ENCODE data around the gene GTF3C1. TPM values are rescaled to one million over a fixed set of nuclear protein-coding genes. Genes with fewer than 3 reads are reported as not detected.
"Not testable (repeated sequence)": the region's sequence is repeated elsewhere in the genome, so short reads cannot be mapped to it uniquely, and the experiment has no call there.

GTF3C1 gene
- total RNA-seq, 4 donors from 2014 or later, result 38.5 to 57.2 (median 41.0) TPM

GRCh38 chr16:27437946-27438345 is 111.8 kb downstream of the GTF3C1 start:
- no peak for ATAC-seq (ENCODE audit: low FRiP score)
- no peak for TF ChIP-seq CTCF (IDR thresholded peaks at IDR 0.05)
- DNase-seq (ENCODE audit: low spot score), result no peak

- DNase-seq (ENCODE audit: low spot score) (no peak), ATAC-seq (ENCODE audit: low FRiP score) (no peak)
- TF ChIP-seq CTCF (IDR thresholded peaks at IDR 0.05), result no peak
Measured at GRCh38 chr16:27436921-27437650, 112.6 kb downstream of the GTF3C1 start.

- ATAC-seq (ENCODE audit: low FRiP score) (no peak), DNase-seq (ENCODE audit: low spot score) (no peak)
- no peak for TF ChIP-seq CTCF (IDR thresholded peaks at IDR 0.05)
Measured at GRCh38 chr16:27436065-27436464, 113.6 kb downstream of the GTF3C1 start.

- ATAC-seq (ENCODE audit: low FRiP score), result not testable (repeated sequence)
Measured at GRCh38 chr16:27435146-27435545, 114.6 kb downstream of the GTF3C1 start.

GRCh38 chr16:27434141-27435051 is 115.3 kb downstream of the GTF3C1 start:
- no peak for TF ChIP-seq CTCF (IDR thresholded peaks at IDR 0.05)
- no peak for DNase-seq (ENCODE audit: low spot score)
- no peak for ATAC-seq (ENCODE audit: low FRiP score)

More at GRCh38 chr16:27435146-27435545, 114.6 kb downstream of the GTF3C1 start:
- DNase-seq (ENCODE audit: low spot score), result not testable (repeated sequence)

- DNase-seq (ENCODE audit: low spot score), result no peak
- TF ChIP-seq CTCF (IDR thresholded peaks at IDR 0.05), result no peak
- ATAC-seq (ENCODE audit: low FRiP score), result no peak
Measured at GRCh38 chr16:27433636-27434035, 116.1 kb downstream of the GTF3C1 start.

- ATAC-seq (ENCODE audit: low FRiP score); DNase-seq (ENCODE audit: low spot score): not testable (repeated sequence)
Measured at GRCh38 chr16:27433191-27433590, 116.5 kb downstream of the GTF3C1 start.

- TF ChIP-seq CTCF (IDR thresholded peaks at IDR 0.05), result no peak
- ATAC-seq (ENCODE audit: low FRiP score) (no peak), DNase-seq (ENCODE audit: low spot score) (no peak)
Measured at GRCh38 chr16:27432558-27432957, 117.2 kb downstream of the GTF3C1 start.
